COR-L47 (cell line): ENCODE data around the gene HOXC13.

Experiments
- DNase-seq: peaks from one replicate; lab custom pipeline; 2025; lab: John Stamatoyannopoulos, UW

Gene HOXC13

DNA sequence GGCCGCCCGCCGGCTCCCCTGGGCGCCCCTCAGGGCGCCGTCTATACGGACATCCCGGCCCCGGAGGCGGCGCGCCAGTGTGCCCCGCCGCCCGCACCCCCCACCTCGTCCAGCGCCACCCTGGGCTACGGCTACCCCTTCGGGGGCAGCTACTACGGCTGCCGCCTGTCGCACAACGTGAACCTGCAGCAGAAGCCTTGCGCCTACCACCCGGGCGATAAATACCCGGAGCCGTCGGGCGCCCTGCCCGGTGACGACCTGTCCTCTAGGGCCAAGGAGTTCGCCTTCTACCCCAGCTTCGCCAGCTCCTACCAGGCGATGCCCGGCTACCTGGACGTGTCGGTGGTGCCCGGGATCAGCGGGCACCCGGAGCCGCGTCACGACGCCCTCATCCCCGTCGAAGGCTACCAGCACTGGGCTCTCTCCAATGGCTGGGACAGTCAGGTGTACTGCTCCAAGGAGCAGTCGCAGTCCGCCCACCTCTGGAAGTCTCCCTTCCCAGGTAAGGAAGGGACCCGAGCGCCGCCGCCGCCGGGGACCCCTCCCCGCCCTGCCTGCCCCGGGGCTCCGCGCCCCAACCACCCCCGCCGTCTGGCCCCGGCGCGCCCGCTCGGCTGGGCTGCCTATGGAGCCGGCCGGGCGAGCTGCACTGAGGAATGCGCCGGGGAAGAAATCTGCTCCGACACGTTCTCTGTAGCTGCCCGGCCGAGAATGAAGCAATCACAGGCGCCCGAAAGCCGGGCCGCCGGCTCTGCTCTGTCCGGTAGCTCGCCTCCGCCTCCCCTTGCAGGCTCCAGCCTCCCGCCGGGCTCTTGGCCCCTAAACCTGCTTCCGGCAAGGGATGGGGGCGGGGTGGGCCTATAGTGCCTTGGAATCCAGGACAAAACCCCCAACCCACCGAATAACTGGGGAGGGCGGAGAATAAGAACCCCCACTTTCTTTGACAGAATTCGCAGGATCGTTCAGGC lies 794 bp downstream of the HOXC13 start:
- no peak for DNase-seq

DNA sequence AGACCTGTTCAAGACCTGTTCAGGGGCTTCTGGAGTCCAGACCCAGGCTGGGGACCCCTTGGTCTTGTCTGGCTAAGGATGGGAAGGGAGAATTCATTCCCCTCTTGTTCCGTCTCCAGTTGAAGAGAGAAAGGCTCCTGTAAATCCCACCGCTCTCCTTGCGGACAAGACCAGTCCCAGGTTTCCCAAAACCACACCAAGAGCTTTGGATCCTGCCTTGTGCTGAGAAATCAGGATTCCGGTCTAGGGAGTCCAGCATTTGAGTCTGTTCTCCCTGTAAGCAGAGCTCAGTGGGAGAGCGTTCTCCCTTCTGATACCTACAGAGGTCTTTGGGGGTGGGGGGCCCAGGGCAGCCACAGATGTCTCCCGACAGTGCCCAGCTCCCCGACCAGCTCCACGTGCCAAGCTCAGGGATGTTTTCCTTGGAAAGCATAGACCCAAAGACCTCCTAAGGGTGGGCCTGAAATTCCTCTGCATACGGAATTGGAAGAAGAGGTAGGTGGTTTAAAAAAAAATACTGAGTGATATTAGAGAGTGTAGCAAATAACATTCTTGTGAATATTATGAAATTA lies 1.9 kb downstream of the HOXC13 start:
- DNase-seq, result no peak

DNA sequence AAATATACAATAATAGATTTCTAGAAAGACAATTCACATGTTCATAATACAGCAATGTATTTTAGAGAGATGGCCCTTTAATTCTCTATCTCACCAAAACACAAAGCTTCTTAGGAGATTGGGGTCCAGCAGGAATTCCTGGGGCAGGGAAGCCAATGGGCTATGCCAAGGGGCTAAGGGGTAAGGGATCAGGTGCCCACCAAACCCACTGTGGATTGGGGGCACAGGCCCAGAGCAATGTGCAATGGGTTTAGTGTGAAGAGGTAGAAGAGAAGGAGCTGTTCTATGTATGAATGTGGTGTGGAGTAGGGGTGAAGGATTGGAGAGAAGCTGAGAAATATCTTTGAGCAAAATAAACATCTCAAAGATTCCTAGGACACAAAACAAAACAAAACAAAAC lies 2.6 kb downstream of the HOXC13 start:
- no peak for DNase-seq

DNA sequence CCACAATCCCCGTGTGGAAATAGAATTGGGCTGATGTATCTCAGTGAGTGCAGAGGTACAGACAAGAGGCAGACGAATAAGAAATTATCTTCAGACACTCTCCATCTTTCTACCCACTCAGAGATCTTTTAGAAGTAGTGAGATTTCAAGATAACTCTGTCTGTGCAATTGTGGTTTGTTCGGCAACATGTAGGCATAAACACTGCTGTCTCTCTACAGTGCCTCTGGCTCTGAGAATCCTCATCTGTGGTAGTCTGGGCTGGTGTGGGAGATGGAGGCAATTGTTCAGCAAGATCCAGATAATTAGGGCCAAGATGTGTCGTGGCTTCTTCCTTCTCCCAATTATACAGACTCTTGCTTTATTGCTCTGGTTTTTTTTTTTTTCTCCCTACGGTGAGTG lies 3.1 kb downstream of the HOXC13 start:
- no peak for DNase-seq

- DNase-seq, result no peak
Observed at GRCh38 chr12:53942467-53942997, 3.9 kb downstream of the HOXC13 start.

DNA sequence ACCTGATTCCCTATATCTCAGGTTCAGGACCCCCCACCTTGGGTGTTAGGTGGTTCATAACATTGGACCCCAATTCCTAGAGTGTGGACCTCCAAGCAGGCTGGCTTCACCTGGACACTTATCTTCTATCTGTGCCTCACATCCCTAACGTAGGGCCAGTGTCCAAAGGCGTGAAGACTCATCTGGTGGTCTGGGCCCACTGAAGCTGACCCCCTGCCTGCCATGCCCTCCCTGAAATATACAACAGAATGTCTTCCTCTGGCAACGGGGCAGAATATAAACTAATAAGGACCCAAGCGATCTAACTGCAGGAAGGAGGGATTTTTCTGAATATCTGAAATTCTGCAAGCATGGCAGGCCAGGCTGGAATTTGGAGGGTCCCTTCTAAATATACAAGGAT lies 5.6 kb downstream of the HOXC13 start:
- DNase-seq, result no peak

GRCh38 chr12:53944907-53945847 lies 6.5 kb downstream of the HOXC13 start:
- DNase-seq, result no peak

DNA sequence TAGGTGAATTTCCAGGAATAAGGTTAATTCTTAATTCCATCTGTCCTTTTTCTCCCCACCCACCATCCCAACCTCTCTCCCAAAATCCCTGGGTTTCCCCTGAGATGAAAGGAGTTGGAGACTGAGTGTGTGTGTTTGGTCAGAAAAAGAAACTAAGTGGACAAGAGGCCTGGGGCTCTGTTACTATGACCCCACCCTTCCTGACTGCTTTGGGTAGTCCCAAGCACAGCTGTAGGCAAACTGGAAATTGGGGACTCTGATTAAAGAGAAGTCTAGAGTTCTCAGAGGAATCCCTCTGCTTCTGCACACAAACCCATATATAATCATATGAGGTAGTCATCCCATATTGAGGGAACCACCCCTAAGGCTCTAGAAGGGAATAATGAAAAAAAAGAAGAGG lies 9.1 kb downstream of the HOXC13 start:
- no peak for DNase-seq

- DNase-seq, result no peak
Observed at GRCh38 chr12:53948650-53949593, 10.3 kb downstream of the HOXC13 start.

DNA sequence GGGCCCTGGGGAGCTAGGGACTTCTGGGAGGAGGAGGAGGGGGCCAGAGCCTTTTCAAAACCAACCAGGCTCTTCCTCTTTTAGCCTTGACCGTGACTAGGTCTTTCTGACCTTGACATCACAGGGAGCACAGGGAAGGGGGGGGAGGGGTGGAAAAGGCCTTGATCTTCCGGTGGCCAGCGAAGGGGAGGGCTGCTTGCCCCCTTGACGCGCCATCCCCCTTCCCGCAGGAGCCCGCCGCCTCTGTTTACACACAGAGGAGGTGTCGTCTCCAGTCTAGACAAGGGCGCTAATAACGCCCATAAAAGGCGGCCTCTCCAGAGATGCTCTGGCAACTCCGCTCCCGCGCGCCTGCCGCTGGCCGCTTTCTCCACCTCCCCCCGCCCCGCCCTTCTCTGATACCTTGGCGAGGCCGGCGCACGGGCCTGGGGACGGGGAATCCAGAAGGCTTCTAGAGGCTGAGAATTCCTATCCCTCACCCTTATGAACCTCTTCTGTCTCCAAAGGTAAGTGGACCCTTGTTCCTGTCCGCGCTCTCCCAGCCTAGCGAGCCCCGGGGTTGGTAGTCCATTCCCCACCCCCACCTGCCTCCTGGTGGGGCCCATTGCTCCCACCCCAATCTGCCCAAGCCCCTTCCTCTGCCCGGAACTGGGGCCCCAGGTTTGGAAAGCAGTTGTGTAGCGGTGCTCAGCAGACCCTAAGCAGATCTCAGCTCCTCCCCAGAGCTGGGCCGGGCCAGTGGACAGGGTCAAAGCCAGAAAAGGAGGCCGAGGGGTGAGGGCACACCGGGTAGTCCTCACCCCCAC lies 11.2 kb downstream of the HOXC13 start:
- no peak for DNase-seq

DNA sequence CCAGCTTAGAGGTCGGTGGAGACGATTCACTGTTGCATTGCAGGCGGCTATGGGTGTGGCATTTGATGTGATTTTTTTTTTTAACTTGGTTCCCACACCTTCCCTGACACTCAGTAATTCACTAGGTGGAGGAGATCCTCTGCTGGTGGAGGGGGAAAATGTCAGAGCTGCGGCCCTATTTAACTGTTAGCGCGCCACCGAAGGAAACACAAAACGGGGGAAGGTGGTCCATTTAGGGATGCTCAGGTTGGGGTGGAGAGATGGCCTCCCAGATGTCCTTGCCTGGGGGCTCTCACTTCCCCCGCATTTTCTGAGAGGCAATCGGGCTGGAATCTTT lies 11.8 kb downstream of the HOXC13 start:
- DNase-seq, result no peak

GRCh38 chr12:53950789-53951576 lies 12.4 kb downstream of the HOXC13 start:
- no peak for DNase-seq

- DNase-seq, result no peak
Observed at GRCh38 chr12:53951577-53952334, 13.1 kb downstream of the HOXC13 start.

- DNase-seq, result no peak
Observed at GRCh38 chr12:53952335-53952694, 13.7 kb downstream of the HOXC13 start.

GRCh38 chr12:53952871-53953734 lies 14.5 kb downstream of the HOXC13 start:
- no peak for DNase-seq

GRCh38 chr12:53953831-53954693 lies 15.4 kb downstream of the HOXC13 start:
- DNase-seq, result no peak

- no peak for DNase-seq
Observed at GRCh38 chr12:53954694-53955035, 16.0 kb downstream of the HOXC13 start, which contains the start of gene HOXC12. Gene HOXC12 (plus strand): TSS chr12:53954903. CDS start chr12:53954930, 27 bp downstream.
